ENCODE results near the gene TCL1A.
"Not testable (repeated sequence)": the region's sequence is repeated elsewhere in the genome, so short reads cannot be mapped to it uniquely, and the experiment has no call there.

Gene TCL1A, protein sequence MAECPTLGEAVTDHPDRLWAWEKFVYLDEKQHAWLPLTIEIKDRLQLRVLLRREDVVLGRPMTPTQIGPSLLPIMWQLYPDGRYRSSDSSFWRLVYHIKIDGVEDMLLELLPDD

DNA sequence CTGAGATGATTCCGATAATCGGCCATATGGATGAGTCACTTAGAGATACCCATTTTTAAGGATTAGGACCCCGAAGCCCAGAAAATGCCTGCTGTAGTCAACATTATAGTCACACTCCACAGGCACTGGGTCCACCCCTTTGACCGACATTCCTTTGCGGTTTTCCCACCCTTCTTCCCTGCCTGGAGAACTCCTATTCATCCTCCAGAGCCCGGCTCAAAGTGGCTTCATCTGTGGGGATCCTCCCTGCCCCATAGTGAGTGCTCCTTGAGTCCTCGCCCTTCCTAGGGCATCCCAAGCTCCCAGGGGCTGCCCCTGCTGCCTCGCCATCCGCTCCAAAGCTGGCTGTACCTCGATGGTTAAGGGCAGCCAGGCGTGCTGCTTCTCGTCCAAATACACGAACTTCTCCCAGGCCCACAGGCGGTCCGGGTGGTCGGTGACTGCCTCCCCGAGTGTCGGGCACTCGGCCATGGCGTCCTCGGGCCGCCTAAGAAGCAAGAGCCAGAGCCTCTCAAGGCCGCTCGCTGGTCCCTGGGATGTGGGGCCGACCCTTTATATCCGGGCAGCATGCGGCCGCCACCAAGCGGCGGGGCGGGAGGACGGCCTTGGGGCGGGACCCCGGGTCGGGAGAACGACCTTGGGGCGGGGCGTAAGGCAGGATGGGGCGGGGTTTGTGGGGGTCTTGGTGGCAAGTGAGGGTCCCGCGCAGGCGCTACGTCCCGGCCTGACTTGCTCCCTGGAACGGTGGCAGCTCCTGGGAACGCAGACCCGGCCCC lies at the start of gene TCL1A:
TSS of gene TCL1A (minus strand) at position 530 of the 776 bp plus-strand sequence. CDS start at position 471, 59 bp downstream.
- no peak for DNase-seq

DNA sequence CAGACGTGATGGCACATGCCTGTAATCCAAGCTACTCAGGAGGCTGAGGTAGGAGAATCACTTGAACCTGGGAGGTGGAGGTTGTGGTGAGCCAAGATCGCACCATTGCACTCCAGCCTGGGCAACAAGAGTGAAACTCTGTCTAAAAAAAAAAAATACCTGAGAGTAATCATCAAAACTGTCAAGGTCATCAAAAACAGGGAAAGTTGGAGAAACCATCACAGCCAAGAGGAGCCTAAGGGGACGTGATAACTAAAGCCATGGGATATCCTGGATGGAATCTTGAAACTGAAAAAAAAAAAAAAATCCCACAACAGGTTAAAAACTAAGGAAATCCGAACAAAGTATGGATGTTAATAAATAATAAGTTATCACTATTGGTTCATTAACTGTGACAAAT lies 49.1 kb upstream of the TCL1A start:
- DNase-seq = not testable (repeated sequence)

DNA sequence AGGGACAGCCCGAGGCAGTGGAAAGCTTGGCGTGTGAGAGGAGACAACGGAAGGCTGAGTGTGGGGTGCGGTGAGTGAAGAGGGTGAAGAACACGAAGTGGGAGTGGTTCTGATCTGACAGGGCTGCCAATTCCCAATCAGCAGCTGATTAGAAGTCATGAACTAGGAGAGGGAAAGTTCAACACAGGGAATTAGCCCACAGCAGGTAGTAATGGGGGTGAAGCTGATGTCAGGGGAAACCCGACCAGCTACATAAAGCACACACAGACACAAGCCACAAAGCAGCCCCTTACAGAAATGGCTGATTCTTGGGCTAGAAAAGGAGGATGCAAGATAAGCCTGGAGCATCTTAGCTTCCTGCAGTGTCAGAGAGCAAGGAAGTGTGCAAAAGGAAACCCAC lies 47.5 kb upstream of the TCL1A start:
- no peak for DNase-seq

DNA sequence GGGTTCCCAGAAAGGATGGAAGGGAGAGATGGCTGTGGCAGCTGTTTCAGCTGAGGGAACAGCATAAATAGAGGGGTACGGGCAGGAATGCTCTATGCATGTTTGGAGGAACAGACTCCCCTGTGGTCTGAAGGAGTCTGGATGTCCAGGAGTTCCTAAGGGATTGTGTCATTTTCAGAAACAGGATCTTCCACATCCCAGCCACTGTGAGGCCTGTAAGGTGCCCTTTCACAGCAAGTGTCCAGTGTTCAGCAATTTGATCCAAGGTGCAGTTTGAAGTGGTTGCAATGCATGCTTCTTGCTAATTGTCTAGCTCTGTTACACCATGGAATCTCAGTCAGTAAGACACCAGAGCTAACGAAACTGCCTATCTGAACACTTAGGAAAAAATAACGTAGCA lies 46.7 kb upstream of the TCL1A start:
- no peak for DNase-seq

DNA sequence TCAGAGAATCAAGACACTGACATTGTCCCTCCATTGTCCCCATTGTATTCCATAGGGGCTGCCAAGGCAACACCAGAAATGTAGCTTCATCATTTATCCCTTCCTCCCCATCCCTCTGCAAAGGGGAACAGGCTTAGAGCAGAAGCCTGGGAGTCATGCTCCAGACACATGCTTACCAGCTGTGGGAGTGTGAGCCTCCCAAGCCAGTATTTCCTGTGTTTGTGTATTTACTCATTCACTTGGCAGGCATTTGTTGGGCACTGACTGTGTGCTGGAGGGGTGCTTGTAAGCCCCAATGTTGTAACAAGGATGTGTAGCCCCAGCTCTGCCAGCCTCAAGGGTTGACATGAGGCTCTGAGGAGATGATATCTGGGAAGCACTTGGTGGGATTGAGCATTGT lies 46.0 kb upstream of the TCL1A start:
- no peak for DNase-seq

DNA sequence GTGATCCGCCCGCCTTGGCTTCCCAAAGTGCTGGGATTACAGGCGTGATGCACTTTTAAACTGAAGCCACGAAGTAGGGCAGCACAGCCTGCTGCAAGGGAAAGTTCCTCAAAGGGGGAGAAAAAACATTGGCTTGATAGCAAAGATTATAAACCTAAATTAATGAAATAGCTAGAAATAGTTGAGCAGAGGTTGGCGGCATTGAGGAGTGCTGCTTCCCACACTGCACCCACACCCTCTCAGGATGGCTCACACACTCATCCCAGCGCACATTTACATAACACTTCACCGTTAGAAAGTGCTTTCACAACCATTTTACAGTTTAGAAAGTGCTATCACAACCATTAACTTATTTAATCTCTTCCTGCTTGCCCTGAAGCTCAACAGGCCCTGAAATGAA lies 44.4 kb upstream of the TCL1A start:
- DNase-seq = no peak

DNA sequence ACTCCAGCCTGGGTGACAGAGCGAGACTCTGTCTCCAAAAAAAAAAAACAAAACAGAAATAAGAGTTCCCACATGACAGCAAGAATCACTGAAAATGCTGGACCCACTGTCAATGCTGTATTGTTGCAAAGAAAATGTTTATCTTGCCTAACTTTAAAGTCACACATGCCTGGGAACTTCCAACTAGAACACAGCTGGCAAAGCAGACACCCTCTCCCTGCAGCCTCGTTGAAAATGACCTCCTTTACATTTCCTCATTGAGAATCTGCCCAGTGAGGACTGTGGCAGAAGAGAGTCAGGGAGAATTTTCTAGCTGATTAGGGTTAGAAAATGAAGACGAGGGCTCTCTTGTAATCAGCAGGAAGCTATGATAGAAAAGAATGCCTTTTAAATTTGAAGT lies 42.8 kb upstream of the TCL1A start:
- DNase-seq = no peak

DNA sequence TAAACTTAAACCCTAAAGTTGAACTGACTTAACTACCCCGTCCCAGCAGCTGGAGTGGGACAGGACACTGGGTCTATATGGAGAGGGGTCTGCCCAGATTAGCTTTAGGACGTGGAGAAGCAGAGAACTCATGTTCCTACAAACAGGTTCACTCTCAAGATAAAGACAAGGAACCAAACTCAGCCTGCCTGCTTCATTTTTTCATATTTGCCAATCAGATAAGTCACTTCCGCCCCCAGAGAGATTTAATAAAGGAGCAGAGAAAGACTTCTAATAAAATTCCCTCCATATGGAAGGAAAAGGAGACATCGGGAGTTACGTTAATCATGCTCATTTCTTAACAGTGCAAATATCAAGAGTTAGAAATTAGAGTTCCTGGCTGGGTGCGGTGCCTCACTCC lies 42.2 kb upstream of the TCL1A start:
- DNase-seq = no peak

DNA sequence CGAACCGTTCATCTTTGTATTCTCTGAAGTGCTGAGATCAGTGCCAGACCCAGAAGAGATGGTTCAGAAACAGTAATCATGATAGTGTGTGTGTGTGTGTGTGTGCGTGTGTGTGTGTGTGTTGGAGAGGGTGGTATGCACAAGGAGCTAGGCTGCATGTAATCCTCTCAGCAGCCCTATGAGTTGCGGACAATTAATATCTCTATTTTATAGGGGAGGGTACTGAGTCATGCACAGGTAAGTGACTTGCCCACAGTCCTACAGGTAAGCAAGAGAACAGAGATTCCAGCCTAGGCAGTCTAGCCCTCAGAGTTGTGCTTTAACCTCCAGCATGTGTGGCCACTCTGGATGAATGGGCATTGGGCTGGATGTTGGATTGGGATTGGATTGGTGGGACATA lies 27.9 kb upstream of the TCL1A start:
- DNase-seq = no peak

DNA sequence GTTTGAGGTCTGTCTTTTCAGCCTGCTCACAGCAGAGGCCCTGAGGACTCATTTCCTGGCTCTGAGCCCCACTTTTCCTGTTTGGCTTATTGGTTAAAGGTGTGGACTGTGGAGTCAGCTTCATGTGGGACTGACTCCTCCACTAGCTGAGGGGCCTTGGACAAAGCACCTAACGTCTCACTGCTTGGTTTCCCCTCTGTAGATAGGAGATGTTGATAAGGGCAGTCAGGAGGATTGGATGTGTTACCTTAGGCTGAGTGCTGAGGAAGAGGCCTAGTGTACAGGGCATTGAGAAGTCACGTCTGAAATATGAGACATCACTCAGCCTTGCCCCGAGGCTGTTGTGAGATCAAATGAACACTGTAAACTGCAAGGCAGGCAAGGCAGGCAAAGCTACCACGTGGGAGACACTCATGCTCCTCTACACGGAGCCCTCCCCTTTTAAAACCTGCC lies 27.1 kb upstream of the TCL1A start:
- no peak for DNase-seq

DNA sequence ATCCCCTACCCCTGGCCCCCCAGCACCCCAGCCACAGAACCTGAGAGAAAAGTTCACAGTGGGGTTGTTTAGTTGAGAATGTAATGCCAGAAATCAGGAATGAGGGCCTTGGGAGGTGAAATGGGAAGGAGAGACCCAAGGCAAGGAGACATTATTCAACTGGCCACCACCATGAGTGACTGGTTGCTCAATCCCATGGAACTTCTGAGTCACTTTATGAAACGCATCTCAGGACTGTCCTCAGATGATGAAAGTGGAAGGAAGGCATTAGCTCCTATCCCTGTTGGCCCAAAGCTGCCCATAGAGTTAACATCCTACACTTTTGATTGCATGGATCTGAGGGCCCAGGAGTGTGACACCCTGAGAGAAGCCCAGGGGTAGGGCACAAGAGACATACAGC lies 25.4 kb upstream of the TCL1A start:
- no peak for DNase-seq

DNA sequence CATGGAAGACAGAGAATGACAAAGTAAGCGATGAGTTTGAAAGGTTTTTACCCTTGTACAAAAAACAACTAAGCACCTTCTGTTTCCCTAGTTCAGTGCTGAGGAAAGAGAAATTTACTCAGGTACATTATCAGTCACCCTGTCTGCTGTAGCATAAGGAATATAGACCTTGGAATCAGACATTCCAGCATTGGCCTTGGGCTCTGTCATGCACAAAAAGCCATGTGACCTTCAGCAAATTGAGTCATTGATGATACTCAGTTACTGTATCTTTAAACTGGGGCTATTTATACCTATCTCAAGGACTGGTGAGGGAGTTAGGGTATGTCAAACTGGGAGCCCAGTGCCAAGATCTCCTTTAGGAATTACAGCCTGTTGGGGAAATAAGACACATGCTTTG lies 19.3 kb upstream of the TCL1A start:
- DNase-seq = no peak

DNA sequence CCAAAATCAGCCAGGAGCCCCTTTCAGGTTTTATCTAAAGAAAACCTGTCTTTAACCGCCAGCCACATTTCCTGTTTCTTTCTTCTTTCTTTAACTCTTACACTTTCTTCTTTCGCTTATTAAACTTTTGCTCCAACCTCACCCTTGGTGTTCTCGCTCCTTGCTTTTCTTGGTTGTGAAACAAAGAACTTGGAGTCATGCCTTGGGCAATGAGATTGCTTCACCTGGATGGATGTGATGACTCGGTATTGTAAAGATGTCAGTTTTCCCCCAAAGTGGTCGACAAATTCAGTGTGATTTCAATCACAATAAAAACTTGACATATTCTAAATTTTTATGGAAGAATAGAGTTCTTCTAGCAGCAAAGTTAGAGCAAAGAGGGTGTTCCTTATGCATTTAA lies 16.2 kb upstream of the TCL1A start:
- no peak for DNase-seq

DNA sequence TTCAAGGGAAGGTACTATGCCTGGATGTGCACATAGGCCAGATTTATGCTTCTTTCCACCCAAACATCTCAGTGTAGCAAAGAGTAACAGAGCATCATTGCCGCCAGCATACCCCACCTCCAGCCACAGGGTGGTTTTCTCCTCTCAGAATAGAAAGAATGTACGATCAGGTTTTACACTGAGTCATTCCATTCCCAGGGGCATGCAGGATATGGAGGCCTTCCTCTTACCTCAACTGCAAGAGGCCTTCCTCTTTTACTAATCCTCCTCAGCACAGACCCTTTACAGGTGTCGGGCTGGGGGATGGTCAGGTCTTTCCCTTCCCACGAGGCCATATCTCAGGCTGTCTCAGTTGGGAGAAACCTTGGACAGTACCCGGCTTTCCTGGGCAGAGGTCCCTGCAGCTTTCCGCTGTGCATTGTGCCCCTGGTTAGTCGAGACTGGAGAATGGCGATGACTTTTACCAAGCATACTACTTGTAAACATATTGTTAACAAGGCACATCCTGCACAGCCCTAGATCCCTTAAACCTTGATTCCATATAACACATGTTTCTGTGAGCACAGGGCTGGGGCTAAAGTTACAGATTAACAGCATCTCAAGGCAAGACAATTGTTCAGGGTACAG lies 15.6 kb upstream of the TCL1A start:
- DNase-seq = not testable (repeated sequence)

DNA sequence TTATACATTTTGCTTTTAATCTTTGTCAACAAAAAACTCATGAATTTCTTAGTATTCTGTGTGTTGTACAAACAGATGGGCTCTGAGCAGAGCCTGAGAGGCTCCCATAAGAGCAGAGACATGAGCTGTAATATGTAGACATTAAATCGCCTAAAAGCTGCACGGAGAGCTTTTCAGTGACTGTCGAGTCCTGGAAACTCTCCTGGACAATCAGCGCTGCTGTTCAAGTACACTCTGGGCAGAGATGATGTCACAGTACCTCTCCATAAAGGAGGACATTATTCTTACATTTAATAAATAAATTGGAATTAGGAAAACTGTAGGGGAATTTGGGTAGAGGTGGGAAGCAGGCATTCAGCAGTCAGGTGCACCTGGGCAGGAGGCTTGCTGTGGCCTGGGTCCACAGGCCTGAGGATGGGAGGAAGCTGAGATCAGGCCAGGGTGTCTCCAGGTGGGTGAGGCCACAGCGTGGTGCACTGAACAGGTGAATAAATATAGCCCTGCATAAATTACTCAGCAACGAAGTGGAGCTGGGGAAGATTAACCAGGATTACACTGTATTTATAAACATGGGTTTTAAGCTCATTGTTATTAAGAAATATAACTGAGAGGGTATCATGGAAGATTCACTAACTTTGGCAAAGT lies 13.3 kb upstream of the TCL1A start:
- no peak for DNase-seq

DNA sequence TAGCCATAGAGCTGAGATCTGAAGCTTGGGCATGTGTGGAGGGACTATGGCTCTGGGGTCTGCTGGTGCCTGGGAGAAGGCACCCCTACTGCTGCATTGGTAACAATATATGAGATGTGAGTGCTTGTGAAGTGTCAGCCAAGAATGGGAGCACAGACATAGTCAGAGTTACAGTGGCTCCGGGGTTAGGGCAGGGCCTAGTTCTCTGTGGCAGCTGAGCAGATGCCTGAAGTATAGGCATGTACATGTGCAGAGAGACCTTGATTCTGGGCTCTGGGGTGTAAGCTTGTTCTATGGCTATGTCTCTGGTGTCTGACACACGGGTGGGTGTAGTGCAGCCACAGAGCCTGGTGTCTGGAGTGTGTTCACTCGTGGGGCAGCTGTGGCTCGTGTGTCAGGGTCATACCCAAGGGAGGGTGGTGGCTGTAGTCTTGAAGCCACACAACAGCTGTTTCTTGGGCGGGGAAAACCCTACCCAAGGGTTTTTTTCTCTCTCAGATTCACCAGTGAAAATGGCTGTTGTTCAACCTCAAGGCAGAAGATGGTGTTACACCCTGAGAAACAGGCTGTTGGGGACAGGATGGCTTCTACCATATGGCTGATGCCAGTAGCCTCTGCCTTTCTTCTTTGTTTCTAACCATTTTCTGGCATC lies 11.9 kb upstream of the TCL1A start:
- no peak for DNase-seq

DNA sequence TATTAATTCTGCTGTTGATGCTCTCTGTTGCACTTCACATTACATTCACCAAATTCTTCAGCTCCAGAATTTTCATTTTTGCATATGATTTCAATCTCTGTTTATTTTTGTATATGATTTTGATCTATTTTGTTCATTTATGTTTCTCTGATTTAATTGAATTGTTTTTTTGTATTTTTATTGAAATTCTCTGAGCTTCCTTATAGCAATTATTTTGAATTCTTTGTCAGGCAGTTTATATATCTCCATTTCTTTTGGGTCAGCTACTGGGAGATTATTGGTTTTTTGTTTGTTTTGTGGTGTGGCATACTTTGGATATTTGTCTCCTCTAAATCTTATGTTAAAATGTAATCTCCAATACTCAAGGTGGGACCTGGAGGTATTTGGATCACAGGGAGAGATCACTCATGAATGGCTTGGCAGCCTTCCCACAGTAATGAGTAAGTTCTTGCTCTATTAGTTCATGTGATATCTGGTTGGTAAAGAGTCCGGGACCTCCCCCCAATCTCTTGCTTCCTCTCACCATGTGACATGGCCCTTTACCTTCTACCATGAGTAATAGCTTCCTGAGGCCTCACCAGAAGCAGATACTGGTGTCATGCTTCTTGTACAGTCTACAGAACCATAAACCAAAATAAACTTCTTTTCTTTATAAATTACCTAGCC lies 8.7 kb upstream of the TCL1A start:
- no peak for DNase-seq

DNA sequence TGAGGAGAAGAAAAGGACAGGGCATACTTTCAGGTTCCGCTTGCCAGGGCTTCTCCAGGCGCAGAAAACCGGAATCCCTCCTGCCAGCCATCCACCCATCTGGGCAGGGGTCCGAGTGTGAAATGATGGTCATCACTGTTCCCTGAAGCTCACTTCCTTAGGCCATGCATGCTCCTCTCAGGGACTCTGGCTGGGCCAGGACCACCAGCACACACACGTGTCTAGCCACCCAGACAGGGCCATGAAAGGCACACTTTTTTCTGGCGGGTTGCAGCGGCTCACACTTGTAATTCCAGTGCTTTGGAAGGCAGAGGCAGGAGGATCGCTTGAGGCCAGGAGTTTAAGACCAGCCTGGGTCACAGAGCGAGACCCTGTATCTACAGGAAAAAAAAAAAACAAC lies 1.5 kb downstream of the TCL1A start:
- no peak for DNase-seq

DNA sequence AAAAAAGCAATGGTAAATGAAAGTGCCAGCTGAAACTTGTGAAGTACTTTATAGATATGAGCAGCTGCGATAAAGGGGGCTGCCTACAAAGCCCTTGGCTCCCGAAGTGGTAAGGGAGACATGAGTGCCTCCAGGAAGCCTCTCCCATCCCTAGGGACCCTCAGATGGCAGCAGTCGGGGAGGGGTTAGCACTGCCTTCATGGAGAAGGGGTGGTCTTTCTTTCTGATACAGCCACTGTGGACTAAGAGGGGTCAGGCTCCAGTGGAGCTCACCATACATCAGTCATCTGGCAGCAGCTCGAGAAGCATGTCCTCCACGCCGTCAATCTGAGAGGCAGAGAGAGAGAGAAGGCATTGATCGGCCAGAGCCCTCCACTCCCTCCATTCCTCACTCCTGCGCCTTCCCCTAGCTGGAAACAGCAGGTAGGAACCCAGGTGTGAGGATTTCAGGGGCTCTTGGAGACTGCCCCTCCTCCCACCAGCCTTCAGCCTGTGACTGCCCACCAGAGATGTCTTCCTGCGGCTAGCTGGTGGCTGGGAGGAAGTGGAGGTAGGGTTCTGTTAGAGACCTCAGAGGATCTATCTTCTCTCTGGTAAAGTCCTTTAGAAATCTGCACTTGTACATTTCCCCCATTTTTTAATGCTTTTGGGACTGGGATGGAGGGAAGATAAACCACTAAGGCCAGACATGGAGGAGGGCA lies 2.3 kb downstream of the TCL1A start:
- DNase-seq = no peak

DNA sequence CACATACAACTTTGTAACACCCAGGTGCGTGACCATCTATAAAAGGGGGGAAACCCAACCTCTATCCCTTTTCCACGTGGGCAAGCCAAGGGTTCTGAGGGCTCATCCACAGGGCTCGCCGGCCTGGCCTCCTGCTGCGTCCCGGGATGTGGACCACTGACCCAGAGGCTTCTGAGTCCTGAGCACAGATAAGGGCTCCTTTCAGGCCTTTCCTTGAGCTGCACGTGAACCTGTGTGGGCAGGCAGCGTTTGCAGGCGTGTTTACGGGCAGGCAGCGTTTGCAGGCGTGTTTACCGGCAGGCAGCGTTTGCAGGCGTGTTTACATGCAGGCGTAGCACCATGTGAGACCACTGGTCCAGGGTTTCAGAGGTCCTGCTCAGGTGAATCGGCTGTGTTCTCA lies 3.8 kb downstream of the TCL1A start:
- DNase-seq = no peak

DNA sequence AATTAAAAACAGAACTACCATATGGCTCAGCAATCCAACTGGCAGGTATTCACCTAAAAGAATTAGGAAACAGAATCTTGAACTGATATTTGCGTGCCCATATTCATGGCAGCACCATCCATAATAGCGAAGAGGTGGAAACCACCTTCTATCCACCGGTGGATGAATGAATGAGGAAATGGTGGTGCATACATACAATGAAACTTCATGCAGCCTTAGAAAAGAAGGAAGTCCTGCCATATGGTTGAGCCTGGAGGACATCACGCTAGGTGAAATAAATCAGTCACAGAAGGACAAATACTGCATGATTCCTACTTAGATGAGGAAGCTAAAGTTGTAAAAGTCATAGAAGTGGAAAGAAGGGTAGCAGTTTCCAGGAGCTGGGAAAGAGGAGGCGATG lies 6.6 kb downstream of the TCL1A start:
- DNase-seq = no peak

DNA sequence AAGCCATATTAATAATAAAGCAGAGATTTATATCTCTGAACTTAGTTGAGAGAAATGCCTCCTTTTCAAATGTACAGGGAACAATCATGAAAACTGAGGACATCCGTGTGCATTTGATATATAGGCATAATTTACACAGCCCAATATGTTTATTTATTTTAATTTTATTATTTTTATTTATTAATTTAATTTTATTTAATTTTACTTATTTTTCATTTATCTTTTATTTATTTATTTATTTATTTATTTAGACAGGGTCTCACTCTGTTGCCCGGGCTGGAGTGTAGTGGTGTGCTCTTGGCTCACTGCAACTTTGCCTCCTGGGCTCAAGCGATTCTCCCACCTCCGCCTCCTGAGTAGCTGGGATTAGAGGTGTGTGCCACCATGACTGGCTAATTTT lies 8.4 kb downstream of the TCL1A start:
- no peak for DNase-seq
